ENCODE data around the gene ITGBL1.

The ITGBL1 gene

GRCh38 chr13:101727118-101727517 lies 274.6 kb downstream of the ITGBL1 start:
- TF ChIP-seq CTCF (conservative IDR thresholded peaks at IDR 0.05; ENCODE audit: low read depth): no peak
- ChIA-PET CTCF (interaction anchor here (0.6 kb wide), 1 partner anchor 113 kb away, joined by 3 read pairs; no protein-coding TSS in a partner anchor), POLR2A (ENCODE audit: low non-redundant PET) (no interaction called here)
- no peak for DNase-seq (ENCODE audit: low spot score)
- H3K27ac ChIP-seq: no peak overlapping the region

- POLR2A ChIA-PET (ENCODE audit: low non-redundant PET): no interaction called here
- TF ChIP-seq CTCF (conservative IDR thresholded peaks at IDR 0.05; ENCODE audit: low read depth): no peak
- H3K27ac ChIP-seq: no peak overlapping the region
- CTCF ChIA-PET: interaction anchor here (0.5 kb wide), 1 partner anchor 773 kb away, joined by 5 read pairs; no protein-coding TSS in a partner anchor
- no peak for DNase-seq (ENCODE audit: low spot score)
These were observed 275.5 kb downstream of the ITGBL1 start for GRCh38 chr13:101728021-101728420.

GRCh38 chr13:101728615-101729014 lies 276.1 kb downstream of the ITGBL1 start:
- ChIA-PET POLR2A (ENCODE audit: low non-redundant PET) (no interaction called here), CTCF (no interaction called here)
- TF ChIP-seq CTCF (conservative IDR thresholded peaks at IDR 0.05; ENCODE audit: low read depth): no peak
- no peak overlapping the region for H3K27ac ChIP-seq
- DNase-seq (ENCODE audit: low spot score): no peak

GRCh38 chr13:101730420-101731000 lies 278.0 kb downstream of the ITGBL1 start:
- CTCF ChIA-PET: no interaction called here
- DNase-seq (ENCODE audit: low spot score): no peak
- POLR2A ChIA-PET (ENCODE audit: low non-redundant PET): no interaction called here
- no peak for TF ChIP-seq CTCF (conservative IDR thresholded peaks at IDR 0.05; ENCODE audit: low read depth)
- no peak overlapping the region for H3K27ac ChIP-seq

- ChIA-PET CTCF (no interaction called here), POLR2A (ENCODE audit: low non-redundant PET) (no interaction called here)
- no peak for TF ChIP-seq CTCF (conservative IDR thresholded peaks at IDR 0.05; ENCODE audit: low read depth)
These were observed 284.1 kb downstream of the ITGBL1 start for GRCh38 chr13:101736566-101736965.

GRCh38 chr13:101738336-101738735 lies 285.9 kb downstream of the ITGBL1 start:
- no peak for DNase-seq (ENCODE audit: low spot score)
- no peak overlapping the region for H3K27ac ChIP-seq
- TF ChIP-seq CTCF (conservative IDR thresholded peaks at IDR 0.05; ENCODE audit: low read depth): no peak
- ChIA-PET CTCF (no interaction called here), POLR2A (ENCODE audit: low non-redundant PET) (no interaction called here)

More at GRCh38 chr13:101736566-101736965, 284.1 kb downstream of the ITGBL1 start:
- no peak for DNase-seq (ENCODE audit: low spot score)
- no peak overlapping the region for H3K27ac ChIP-seq

Data from RWPE1 (cell line).